ENCODE results near the gene RASAL2. TPM values are rescaled to one million over a fixed set of nuclear protein-coding genes. Genes with fewer than 3 reads are reported as not detected.

The RASAL2 gene
- total RNA-seq, 2 donors from 2014 or later: 31.0 to 34.8 TPM

- intact Hi-C loops (cut with DNase I): no loop called here
- DNase-seq (ENCODE audit: low spot score): no peak
These were observed 362.6 kb downstream of the RASAL2 start for GRCh38 chr1:178456472-178456871.

- intact Hi-C loops (cut with DNase I): no loop called here
- no peak for DNase-seq (ENCODE audit: low spot score)
These were observed 363.7 kb downstream of the RASAL2 start for GRCh38 chr1:178457651-178458050.

- no peak for DNase-seq (ENCODE audit: low spot score)
- intact Hi-C loops (cut with DNase I): no loop called here
These were observed 364.3 kb downstream of the RASAL2 start for GRCh38 chr1:178458203-178458602.

- intact Hi-C loops (cut with DNase I): no loop called here
- no peak for DNase-seq (ENCODE audit: low spot score)
These were observed 367.2 kb downstream of the RASAL2 start for GRCh38 chr1:178461104-178461503.

- DNase-seq (ENCODE audit: low spot score): no peak
- intact Hi-C loops (cut with DNase I): no loop called here
These were observed 367.8 kb downstream of the RASAL2 start for GRCh38 chr1:178461701-178462100.

- DNase-seq (ENCODE audit: low spot score): no peak
- intact Hi-C loops (cut with DNase I): no loop called here
These were observed 370.2 kb downstream of the RASAL2 start for GRCh38 chr1:178464141-178464540.

GRCh38 chr1:178464566-178464965, 370.7 kb downstream of the RASAL2 start:
- DNase-seq (ENCODE audit: low spot score): no peak
- intact Hi-C loops (cut with DNase I): no loop called here

- no peak for DNase-seq (ENCODE audit: low spot score)
- intact Hi-C loops (cut with DNase I): no loop called here
These were observed 371.1 kb downstream of the RASAL2 start for GRCh38 chr1:178465011-178465410.

GRCh38 chr1:178467837-178468236, 373.9 kb downstream of the RASAL2 start:
- intact Hi-C loops (cut with DNase I): no loop called here
- no peak for DNase-seq (ENCODE audit: low spot score)

GRCh38 chr1:178470411-178470960, 376.6 kb downstream of the RASAL2 start:
- intact Hi-C loops (cut with DNase I): no loop called here
- DNase-seq (ENCODE audit: low spot score): no peak

GRCh38 chr1:178472531-178472930, 378.6 kb downstream of the RASAL2 start:
- intact Hi-C loops (cut with DNase I): no loop called here
- no peak for DNase-seq (ENCODE audit: low spot score)

- intact Hi-C loops (cut with DNase I): loop anchor here in 1 of 2 donors (5.0 kb wide), 1 partner anchor 270 kb away; no protein-coding TSS in a partner anchor
- DNase-seq (ENCODE audit: low spot score): no peak
These were observed 383.5 kb downstream of the RASAL2 start for GRCh38 chr1:178477373-178477772.

GRCh38 chr1:178477841-178478240, 383.9 kb downstream of the RASAL2 start:
- intact Hi-C loops (cut with DNase I): loop anchor here in 1 of 2 donors (5.0 kb wide), 1 partner anchor 269 kb away; no protein-coding TSS in a partner anchor

GRCh38 chr1:178483251-178483957, 389.5 kb downstream of the RASAL2 start:
- intact Hi-C loops (cut with DNase I): no loop called here
- peak; percentile 70 for DNase-seq (ENCODE audit: low spot score)

More at GRCh38 chr1:178477841-178478240, 383.9 kb downstream of the RASAL2 start:
- no peak for DNase-seq (ENCODE audit: low spot score)

GRCh38 chr1:178484698-178485225, 390.9 kb downstream of the RASAL2 start:
- intact Hi-C loops (cut with DNase I): no loop called here

GRCh38 chr1:178485541-178485981, 391.7 kb downstream of the RASAL2 start:
- no peak for DNase-seq (ENCODE audit: low spot score)
- intact Hi-C loops (cut with DNase I): no loop called here

More at GRCh38 chr1:178484698-178485225, 390.9 kb downstream of the RASAL2 start:
- no peak for DNase-seq (ENCODE audit: low spot score)

- DNase-seq (ENCODE audit: low spot score): peak; percentile 82
- intact Hi-C loops (cut with DNase I): no loop called here
These were observed 392.5 kb downstream of the RASAL2 start for GRCh38 chr1:178486100-178487069.

GRCh38 chr1:178487070-178487615, 393.2 kb downstream of the RASAL2 start:
- DNase-seq (ENCODE audit: low spot score): no peak
- intact Hi-C loops (cut with DNase I): no loop called here

- intact Hi-C loops (cut with DNase I): no loop called here
- no peak for DNase-seq (ENCODE audit: low spot score)
These were observed 394.5 kb downstream of the RASAL2 start for GRCh38 chr1:178488393-178488792.
